Measurements from ENCODE around the gene MFSD8.
"Not testable (repeated sequence)": the region's sequence is repeated elsewhere in the genome, so short reads cannot be mapped to it uniquely, and the experiment has no call there.

MFSD8 gene

GRCh38 chr4:127965062-127965802, at the start of gene MFSD8, which contains the start of gene ABHD18:
TSS of gene MFSD8 (minus strand) at chr4:127965173. CDS start at chr4:127965133, 40 bp downstream.
TSS of gene ABHD18 (plus strand) at chr4:127965406. CDS start at chr4:127982956, 17,550 bp downstream.
- DNase-seq: peak; percentile 99

DNA sequence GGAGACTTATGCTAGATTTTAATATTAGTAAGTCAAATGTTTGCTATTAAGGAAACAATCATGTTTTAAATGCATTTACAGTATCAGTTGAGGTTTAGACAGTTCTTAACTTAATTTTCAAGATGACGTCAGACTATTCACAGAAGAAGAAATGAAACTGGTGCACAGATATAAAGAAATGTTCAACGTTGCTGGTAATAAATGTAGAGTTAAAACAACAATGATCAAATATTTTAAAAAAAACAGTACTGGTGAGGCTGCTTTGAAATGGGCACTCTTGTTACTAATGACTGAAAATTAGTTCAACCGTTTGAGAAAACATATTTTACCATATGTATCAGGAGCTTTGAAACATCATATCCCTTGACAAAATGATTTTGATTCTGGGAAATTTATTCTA, 44.5 kb upstream of the MFSD8 start:
- no peak for DNase-seq

GRCh38 chr4:128006592-128006991, 41.6 kb upstream of the MFSD8 start:
- no peak for DNase-seq

DNA sequence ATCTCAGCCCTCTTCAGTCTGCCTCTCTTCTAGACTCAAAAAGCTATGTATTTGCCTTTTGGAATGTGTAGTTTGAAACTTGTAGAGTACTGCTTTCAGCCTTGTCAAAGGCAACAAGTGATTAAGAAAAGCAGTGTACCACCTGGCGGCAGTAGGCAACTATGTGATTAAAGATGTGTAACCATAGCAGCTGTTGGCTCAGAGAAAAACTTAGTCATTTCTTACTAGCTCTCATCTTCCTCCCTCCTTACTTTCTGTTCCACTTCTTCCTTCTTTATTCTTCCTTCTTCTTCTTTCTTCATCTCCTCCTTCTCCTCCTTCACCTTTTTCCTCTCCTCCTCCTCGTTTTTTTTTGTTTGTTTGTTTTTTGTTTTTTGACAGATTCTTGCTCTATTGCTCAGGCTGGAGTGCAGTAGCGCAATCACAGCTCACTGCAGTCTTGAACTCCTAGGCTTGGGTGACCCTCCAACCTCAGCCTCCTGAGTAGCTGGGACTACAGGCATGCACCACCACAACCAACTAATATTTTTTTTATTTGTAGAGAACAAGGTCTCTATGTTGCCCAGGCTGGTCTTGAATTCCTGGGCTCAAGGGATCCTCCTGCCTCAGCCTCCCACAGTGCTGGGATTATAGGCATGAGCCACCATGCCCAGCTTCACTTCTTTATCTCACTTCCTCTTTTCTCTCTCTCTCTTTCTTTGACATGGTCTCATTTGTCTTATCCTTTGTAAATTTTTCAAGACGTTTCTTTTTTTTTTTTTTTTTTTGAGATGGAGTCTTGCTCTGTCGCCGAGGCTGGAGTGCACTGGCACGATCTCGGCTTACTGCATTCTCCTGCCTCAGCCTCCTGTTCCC, 32.8 kb upstream of the MFSD8 start:
- peak; percentile 16 for DNase-seq

DNA sequence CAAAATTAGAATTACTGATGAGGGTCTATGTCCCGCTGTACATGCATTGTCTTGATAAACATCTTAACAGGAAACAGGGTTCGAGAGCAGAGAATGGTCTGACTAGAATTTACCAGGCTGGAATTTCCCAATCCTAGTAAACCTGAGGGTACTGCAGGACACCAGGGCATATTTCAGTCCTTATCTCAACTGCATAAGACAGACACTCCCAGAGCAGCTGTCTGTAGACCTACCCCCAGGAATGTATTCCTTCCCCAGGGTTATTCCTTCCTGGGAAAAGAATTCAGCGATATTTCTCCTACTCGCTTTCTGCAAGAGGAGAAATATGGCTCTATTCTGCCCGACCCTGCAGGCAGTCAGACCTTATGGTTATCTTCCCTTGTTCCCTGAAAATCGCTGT, 31.5 kb upstream of the MFSD8 start:
- not testable (repeated sequence) for DNase-seq

DNA sequence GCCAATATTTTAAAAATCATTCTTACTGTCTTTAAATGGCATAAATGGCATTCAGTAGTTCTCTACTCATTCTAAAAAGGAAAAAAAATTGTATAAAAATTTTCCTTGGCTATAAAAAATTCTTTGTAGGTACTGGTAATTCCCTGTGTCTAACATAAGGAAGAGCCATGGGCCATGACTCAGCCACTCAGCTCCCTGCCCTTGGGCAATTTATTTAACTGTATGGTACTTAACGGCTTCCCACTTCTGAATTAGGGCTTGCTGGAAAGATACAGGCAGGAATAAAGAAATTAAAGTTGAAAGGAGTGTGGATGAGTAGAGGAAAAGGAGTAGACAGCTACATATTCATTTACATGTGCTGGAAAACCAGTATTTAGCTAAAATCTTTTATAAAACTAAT, 30.8 kb upstream of the MFSD8 start:
- no peak for DNase-seq

DNA sequence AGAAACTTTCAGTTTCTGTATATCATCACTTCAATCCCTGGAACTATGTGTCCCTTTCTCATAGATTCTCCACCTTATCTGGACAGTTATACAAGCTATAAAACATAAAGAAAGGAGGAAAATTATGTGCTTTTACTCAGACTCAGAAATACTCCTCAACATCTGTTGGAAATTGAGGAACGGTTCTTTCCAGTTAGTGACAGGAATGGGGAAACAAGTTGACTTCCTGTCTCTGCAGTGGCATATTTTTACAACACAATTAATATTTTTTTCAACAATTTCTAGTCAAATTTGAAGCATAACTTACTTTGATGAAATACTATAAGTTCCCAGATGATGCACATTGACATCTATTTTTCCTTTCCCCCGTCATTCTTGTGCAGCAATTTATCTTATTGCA, 28.2 kb upstream of the MFSD8 start:
- no peak for DNase-seq

GRCh38 chr4:127988638-127989037, 23.7 kb upstream of the MFSD8 start:
- DNase-seq: no peak

GRCh38 chr4:127985989-127986388, 21.0 kb upstream of the MFSD8 start:
- DNase-seq: no peak

DNA sequence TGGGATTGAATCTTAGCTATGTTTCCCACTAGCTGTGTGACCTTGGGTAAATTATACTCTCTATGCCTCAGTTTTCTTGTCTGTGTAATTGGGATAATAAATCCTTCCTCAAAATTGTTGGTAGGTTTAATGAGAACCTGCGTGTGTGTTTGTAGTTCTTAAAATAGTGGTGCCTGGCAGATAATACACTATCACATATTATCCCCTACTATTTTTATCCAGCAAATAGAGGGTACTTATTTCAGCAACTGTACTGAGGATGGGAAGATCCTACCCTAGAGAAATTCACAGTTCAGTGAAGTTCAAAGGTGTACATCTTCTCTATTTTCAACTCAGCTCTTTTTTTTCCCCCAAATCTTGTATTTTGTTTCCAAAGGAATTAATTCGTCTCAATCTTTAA, 17.5 kb upstream of the MFSD8 start:
- no peak for DNase-seq

DNA sequence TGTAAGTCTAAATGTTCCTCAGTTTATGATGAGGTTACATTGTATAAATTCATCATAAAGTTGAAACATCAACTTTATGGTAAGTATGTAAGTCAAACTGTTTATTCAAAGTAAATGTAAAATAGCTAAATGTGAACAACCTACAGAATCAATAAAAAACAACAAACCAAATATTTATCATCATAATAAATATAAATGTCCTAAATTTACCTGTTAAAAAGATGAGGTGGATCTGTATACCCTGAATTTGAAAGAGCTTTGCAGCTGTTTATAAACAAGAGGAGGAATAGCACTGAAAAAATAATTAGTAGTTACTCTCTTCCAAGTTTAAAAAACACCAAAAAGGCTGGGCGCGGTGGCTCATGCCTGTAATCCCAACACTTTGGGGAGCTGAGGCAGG, 14.0 kb upstream of the MFSD8 start:
- DNase-seq: no peak

GRCh38 chr4:127975121-127975770, 10.3 kb upstream of the MFSD8 start:
- no peak for DNase-seq

DNA sequence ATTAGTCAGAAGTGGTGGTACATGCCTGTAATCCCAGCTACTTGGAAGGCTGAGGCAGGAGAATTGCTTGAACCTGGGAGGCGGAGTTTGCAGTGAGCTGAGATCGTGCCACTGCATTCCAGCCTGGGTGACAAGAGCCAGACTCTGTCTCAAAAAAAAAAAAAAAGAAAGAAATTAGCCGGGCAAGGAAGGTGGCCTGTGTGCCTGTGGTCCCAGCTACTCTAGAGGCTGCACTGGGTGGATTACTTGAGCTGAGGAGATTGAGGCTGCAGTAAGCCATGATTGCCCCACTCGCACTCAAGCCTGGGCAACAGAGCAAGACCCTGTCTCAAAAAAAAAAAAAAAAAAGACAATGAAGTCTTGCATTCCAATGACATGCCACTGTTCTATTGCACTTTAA, 6.0 kb upstream of the MFSD8 start:
- DNase-seq: not testable (repeated sequence)

GRCh38 chr4:127968586-127968985, 3.6 kb upstream of the MFSD8 start:
- no peak for DNase-seq

- DNase-seq: no peak
Observed at GRCh38 chr4:127967141-127967775, 2.3 kb upstream of the MFSD8 start.

GRCh38 chr4:127965803-127966175, 816 bp upstream of the MFSD8 start:
- peak; percentile 71 for DNase-seq

GRCh38 chr4:127964426-127965061, 429 bp downstream of the MFSD8 start:
- peak; percentile 21 for DNase-seq

- peak; percentile 53 for DNase-seq
Observed at GRCh38 chr4:127963633-127964398, 1.2 kb downstream of the MFSD8 start.

- DNase-seq: no peak
Observed at GRCh38 chr4:127959794-127960193, 5.2 kb downstream of the MFSD8 start.

- no peak for DNase-seq
Observed at GRCh38 chr4:127957105-127957504, 7.9 kb downstream of the MFSD8 start.

GRCh38 chr4:127936974-127937373, 28.0 kb downstream of the MFSD8 start:
- DNase-seq: no peak

GRCh38 chr4:127931836-127932235, 33.1 kb downstream of the MFSD8 start:
- DNase-seq: not testable (repeated sequence)
